ENCODE measurements around the gene ANKRD13A.

GRCh38 chr12:109993091-109993490 lies 6.1 kb upstream of the ANKRD13A start:
- TF ChIP-seq CTCF (IDR thresholded peaks at IDR 0.05) (no peak), POLR2A (IDR thresholded peaks at IDR 0.05) (no peak)

All from body of pancreas (tissue), 4 donors.